ENCODE measurements around the gene HSPBP1.

DNA sequence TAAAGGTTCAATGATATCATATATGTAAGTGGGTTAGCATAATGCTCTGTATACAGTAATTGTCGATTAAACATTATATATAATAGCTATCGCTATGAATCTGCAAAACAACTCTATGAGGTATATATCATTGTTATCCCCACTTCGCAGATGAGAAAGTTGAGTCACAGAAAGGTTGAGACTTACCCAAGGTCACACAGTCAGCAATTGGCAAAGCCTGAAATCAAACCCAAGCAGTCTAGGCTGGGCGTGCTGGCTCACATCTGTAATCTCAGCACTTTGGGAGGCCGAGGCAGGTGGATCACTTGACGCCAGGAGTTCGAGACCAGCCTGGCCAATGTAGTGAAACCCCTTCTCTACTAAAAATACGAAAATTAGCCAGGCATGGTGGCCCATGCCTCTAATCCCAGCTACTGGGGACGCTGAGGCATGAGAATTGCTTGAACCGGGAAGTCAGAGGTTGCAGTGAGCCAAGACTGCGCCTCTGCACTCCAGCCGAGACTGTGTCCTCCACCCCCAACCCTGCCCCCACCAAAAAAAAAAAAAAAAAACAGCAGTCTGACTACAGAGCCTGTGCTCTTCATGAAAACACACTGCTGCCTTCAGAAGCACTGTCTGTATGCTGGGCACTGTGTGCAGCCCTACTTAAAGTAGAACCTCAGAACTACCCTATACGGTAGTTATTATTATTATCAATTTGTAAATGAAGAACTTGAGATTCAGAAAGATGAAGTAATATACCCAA is 1.3 kb downstream of the HSPBP1 start:
- no peak for TF ChIP-seq CTCF (IDR thresholded peaks at IDR 0.05; ENCODE audit: poor library complexity, severe bottlenecking)
- TF ChIP-seq, protein P1, sequence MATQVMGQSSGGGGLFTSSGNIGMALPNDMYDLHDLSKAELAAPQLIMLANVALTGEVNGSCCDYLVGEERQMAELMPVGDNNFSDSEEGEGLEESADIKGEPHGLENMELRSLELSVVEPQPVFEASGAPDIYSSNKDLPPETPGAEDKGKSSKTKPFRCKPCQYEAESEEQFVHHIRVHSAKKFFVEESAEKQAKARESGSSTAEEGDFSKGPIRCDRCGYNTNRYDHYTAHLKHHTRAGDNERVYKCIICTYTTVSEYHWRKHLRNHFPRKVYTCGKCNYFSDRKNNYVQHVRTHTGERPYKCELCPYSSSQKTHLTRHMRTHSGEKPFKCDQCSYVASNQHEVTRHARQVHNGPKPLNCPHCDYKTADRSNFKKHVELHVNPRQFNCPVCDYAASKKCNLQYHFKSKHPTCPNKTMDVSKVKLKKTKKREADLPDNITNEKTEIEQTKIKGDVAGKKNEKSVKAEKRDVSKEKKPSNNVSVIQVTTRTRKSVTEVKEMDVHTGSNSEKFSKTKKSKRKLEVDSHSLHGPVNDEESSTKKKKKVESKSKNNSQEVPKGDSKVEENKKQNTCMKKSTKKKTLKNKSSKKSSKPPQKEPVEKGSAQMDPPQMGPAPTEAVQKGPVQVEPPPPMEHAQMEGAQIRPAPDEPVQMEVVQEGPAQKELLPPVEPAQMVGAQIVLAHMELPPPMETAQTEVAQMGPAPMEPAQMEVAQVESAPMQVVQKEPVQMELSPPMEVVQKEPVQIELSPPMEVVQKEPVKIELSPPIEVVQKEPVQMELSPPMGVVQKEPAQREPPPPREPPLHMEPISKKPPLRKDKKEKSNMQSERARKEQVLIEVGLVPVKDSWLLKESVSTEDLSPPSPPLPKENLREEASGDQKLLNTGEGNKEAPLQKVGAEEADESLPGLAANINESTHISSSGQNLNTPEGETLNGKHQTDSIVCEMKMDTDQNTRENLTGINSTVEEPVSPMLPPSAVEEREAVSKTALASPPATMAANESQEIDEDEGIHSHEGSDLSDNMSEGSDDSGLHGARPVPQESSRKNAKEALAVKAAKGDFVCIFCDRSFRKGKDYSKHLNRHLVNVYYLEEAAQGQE (IDR thresholded peaks at IDR 0.05; ENCODE audit: borderline replicate concordance) = no peak

Data from neural cell (in vitro differentiated cells).